ENCODE results near the gene TEAD3. TPM values are rescaled to one million over a fixed set of nuclear protein-coding genes. Genes with fewer than 3 reads are reported as not detected.

Gene TEAD3
- total RNA-seq, 1 experiment from 2014 or later, result 34.3 TPM

- TF ChIP-seq, protein P1, sequence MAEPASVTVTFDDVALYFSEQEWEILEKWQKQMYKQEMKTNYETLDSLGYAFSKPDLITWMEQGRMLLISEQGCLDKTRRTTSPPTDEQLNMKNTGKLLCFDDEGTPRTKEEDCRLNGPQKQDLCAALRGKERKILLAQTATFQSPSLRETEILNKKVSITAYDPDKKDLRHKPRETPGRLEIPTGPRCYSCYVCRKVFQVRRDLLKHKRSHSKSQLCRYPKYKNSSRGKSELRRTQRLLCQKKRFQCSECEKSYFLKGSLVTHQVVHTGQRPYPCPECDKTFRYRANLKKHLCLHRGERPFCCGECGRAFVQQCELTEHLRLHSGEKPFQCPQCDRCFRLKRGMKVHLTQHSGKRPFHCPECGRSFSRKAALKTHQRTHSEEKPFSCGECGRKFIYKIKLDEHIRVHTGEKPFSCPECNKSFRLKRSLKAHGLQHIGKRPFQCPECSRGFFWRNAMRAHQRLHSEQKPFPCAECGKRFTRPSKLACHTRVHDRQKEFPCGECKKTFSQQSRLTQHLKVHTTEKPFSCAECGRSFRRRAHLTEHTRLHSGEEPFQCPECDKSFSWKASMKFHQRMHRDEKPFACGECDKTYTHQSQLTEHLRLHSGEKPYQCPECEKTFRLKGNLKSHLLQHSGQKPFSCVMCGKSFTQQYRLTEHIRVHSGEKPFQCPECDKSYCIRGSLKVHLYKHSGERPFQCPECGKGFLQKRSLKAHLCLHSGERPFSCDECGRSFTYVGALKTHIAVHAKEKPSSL (CRISPR knock-in tag; conservative IDR thresholded peaks at IDR 0.05), result no peak
- TF ChIP-seq, protein P2, sequence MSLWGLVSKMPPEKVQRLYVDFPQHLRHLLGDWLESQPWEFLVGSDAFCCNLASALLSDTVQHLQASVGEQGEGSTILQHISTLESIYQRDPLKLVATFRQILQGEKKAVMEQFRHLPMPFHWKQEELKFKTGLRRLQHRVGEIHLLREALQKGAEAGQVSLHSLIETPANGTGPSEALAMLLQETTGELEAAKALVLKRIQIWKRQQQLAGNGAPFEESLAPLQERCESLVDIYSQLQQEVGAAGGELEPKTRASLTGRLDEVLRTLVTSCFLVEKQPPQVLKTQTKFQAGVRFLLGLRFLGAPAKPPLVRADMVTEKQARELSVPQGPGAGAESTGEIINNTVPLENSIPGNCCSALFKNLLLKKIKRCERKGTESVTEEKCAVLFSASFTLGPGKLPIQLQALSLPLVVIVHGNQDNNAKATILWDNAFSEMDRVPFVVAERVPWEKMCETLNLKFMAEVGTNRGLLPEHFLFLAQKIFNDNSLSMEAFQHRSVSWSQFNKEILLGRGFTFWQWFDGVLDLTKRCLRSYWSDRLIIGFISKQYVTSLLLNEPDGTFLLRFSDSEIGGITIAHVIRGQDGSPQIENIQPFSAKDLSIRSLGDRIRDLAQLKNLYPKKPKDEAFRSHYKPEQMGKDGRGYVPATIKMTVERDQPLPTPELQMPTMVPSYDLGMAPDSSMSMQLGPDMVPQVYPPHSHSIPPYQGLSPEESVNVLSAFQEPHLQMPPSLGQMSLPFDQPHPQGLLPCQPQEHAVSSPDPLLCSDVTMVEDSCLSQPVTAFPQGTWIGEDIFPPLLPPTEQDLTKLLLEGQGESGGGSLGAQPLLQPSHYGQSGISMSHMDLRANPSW (CRISPR knock-in tag; conservative IDR thresholded peaks at IDR 0.05; ENCODE audit: low read depth), result no peak
- TF ChIP-seq NR2C2 (CRISPR knock-in tag; IDR thresholded peaks at IDR 0.05) (no peak), NR1H2 (CRISPR knock-in tag; IDR thresholded peaks at IDR 0.05) (no peak), MXD4 (CRISPR knock-in tag; IDR thresholded peaks at IDR 0.05; ENCODE audit: borderline replicate concordance) (no peak)
Observed at GRCh38 chr6:35541836-35542235, 45.0 kb upstream of the TEAD3 start (continued).

DNA sequence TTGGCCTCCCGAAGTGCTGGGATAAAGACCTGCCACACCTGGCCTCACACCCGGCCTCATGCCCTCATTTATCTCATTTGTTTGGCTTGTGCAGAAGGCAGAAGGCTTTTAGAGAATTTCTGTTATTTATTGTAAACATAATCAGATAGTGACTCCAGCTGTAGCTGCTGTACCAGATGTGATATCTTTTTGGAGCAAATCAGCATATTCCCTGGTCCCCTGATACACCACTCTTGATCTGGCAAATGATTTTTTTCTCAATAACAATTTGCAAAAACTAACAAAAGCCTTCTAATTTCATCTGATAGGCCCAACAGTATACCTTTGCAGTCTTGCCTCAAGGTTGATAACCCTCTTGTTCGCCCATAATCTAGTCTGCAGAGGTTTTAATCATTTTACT is 42.3 kb upstream of the TEAD3 start:
- POLR2A ChIA-PET, result no interaction called here
- Mint-ChIP-seq H3K4me3 (no peak overlapping the region), H3K27me3 (ENCODE audit: low read depth) (no peaks in the 10 kb centered on the region), H3K27ac (no peak overlapping the region), H3K9me3 (no peaks in the 10 kb centered on the region), H3K36me3 (no peaks in the 10 kb centered on the region), H3K4me1 (peaks cover 30% of the 10 kb centered on the region)
- CTCF ChIA-PET, result interaction anchor here (1.2 to 10.9 kb wide), 3 partner anchors 13 to 17 kb away, joined by 5 to 88 read pairs (median 5); no protein-coding TSS in a partner anchor
- no peak for ATAC-seq
- DNase-seq (ENCODE audit: low spot score), result no peak
- TF ChIP-seq FOXP1 (CRISPR knock-in tag; IDR thresholded peaks at IDR 0.05; ENCODE audit: borderline replicate concordance), result no peak
- no peak for TF ChIP-seq AR (CRISPR knock-in tag; IDR thresholded peaks at IDR 0.05)
- TF ChIP-seq, protein P3, sequence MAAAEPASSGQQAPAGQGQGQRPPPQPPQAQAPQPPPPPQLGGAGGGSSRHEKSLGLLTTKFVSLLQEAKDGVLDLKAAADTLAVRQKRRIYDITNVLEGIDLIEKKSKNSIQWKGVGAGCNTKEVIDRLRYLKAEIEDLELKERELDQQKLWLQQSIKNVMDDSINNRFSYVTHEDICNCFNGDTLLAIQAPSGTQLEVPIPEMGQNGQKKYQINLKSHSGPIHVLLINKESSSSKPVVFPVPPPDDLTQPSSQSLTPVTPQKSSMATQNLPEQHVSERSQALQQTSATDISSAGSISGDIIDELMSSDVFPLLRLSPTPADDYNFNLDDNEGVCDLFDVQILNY (CRISPR knock-in tag; IDR thresholded peaks at IDR 0.05), result no peak
- TF ChIP-seq FOXK1 (CRISPR knock-in tag; IDR thresholded peaks at IDR 0.05), result no peak
- no peak for TF ChIP-seq JAZF1 (CRISPR knock-in tag; IDR thresholded peaks at IDR 0.05)
- TF ChIP-seq MYBL2 (CRISPR knock-in tag; IDR thresholded peaks at IDR 0.05), result no peak
- TF ChIP-seq TEAD4 (CRISPR knock-in tag; IDR thresholded peaks at IDR 0.05), result no peak
- TF ChIP-seq, protein P4, sequence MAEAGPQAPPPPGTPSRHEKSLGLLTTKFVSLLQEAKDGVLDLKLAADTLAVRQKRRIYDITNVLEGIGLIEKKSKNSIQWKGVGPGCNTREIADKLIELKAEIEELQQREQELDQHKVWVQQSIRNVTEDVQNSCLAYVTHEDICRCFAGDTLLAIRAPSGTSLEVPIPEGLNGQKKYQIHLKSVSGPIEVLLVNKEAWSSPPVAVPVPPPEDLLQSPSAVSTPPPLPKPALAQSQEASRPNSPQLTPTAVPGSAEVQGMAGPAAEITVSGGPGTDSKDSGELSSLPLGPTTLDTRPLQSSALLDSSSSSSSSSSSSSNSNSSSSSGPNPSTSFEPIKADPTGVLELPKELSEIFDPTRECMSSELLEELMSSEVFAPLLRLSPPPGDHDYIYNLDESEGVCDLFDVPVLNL (CRISPR knock-in tag; IDR thresholded peaks at IDR 0.05; ENCODE audit: borderline replicate concordance, low read depth), result no peak
- TF ChIP-seq, protein P5, sequence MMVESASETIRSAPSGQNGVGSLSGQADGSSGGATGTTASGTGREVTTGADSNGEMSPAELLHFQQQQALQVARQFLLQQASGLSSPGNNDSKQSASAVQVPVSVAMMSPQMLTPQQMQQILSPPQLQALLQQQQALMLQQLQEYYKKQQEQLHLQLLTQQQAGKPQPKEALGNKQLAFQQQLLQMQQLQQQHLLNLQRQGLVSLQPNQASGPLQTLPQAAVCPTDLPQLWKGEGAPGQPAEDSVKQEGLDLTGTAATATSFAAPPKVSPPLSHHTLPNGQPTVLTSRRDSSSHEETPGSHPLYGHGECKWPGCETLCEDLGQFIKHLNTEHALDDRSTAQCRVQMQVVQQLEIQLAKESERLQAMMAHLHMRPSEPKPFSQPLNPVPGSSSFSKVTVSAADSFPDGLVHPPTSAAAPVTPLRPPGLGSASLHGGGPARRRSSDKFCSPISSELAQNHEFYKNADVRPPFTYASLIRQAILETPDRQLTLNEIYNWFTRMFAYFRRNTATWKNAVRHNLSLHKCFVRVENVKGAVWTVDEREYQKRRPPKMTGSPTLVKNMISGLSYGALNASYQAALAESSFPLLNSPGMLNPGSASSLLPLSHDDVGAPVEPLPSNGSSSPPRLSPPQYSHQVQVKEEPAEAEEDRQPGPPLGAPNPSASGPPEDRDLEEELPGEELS (CRISPR knock-in tag; IDR thresholded peaks at IDR 0.05), result no peak
- TF ChIP-seq NR1H2 (CRISPR knock-in tag; IDR thresholded peaks at IDR 0.05), result no peak
- TF ChIP-seq ATF2 (CRISPR knock-in tag; IDR thresholded peaks at IDR 0.05; ENCODE audit: borderline replicate concordance, low read depth), result no peak
- TF ChIP-seq, protein P6, sequence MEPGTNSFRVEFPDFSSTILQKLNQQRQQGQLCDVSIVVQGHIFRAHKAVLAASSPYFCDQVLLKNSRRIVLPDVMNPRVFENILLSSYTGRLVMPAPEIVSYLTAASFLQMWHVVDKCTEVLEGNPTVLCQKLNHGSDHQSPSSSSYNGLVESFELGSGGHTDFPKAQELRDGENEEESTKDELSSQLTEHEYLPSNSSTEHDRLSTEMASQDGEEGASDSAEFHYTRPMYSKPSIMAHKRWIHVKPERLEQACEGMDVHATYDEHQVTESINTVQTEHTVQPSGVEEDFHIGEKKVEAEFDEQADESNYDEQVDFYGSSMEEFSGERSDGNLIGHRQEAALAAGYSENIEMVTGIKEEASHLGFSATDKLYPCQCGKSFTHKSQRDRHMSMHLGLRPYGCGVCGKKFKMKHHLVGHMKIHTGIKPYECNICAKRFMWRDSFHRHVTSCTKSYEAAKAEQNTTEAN (CRISPR knock-in tag; IDR thresholded peaks at IDR 0.05), result no peak
- TF ChIP-seq ZNF121 (CRISPR knock-in tag; IDR thresholded peaks at IDR 0.05), result no peak
- TF ChIP-seq ZSCAN18 (CRISPR knock-in tag; IDR thresholded peaks at IDR 0.05), result no peak
- TF ChIP-seq RELA (CRISPR knock-in tag; IDR thresholded peaks at IDR 0.05; ENCODE audit: borderline replicate concordance), result no peak
- TF ChIP-seq EMX1 (CRISPR knock-in tag; IDR thresholded peaks at IDR 0.05), result no peak

All from WTC11 (cell line).